Measurements from ENCODE around the gene AGPS.

The AGPS gene

GRCh38 chr2:177460973-177461585 is 68.5 kb downstream of the AGPS start:
- no peak overlapping the region for H3K4me3 Mint-ChIP-seq
- H3K9me3 Mint-ChIP-seq, result peaks cover 4% of the 10 kb centered on the region
- H3K36me3 Mint-ChIP-seq (ENCODE audit: low read depth), result peaks cover 81% of the 10 kb centered on the region
- no peaks in the 10 kb centered on the region for H3K4me1 Mint-ChIP-seq (ENCODE audit: low read depth)
- no peak overlapping the region for H3K27ac Mint-ChIP-seq
- no peak for DNase-seq
- no peaks in the 10 kb centered on the region for H3K27me3 Mint-ChIP-seq

- Mint-ChIP-seq H3K27me3 (no peaks in the 10 kb centered on the region), H3K27ac (no peak overlapping the region), H3K9me3 (no peaks in the 10 kb centered on the region), H3K4me1 (ENCODE audit: low read depth) (peaks cover 4% of the 10 kb centered on the region), H3K4me3 (no peak overlapping the region), H3K36me3 (ENCODE audit: low read depth) (peaks cover 70% of the 10 kb centered on the region)
- no peak for DNase-seq
Observed at GRCh38 chr2:177464549-177464948, 72.0 kb downstream of the AGPS start.

- Mint-ChIP-seq H3K4me1 (ENCODE audit: low read depth) (peaks cover 4% of the 10 kb centered on the region), H3K4me3 (no peak overlapping the region), H3K9me3 (peaks cover 5% of the 10 kb centered on the region), H3K27me3 (no peaks in the 10 kb centered on the region), H3K36me3 (ENCODE audit: low read depth) (peaks cover 71% of the 10 kb centered on the region), H3K27ac (no peak overlapping the region)
- DNase-seq, result no peak
Observed at GRCh38 chr2:177465400-177466138, 73.0 kb downstream of the AGPS start.

- no peaks in the 10 kb centered on the region for H3K27me3 Mint-ChIP-seq
- H3K27ac Mint-ChIP-seq, result no peak overlapping the region
- H3K4me1 Mint-ChIP-seq (ENCODE audit: low read depth), result peaks cover 4% of the 10 kb centered on the region
- H3K4me3 Mint-ChIP-seq, result no peak overlapping the region
- no peak for DNase-seq
- H3K9me3 Mint-ChIP-seq, result peaks cover 9% of the 10 kb centered on the region
- H3K36me3 Mint-ChIP-seq (ENCODE audit: low read depth), result peaks cover 71% of the 10 kb centered on the region
Observed at GRCh38 chr2:177466337-177467195, 74.0 kb downstream of the AGPS start.

GRCh38 chr2:177467646-177468045 is 75.1 kb downstream of the AGPS start:
- Mint-ChIP-seq H3K27me3 (no peaks in the 10 kb centered on the region), H3K4me1 (ENCODE audit: low read depth) (peaks cover 4% of the 10 kb centered on the region), H3K36me3 (ENCODE audit: low read depth) (peaks cover 73% of the 10 kb centered on the region), H3K4me3 (no peak overlapping the region), H3K27ac (no peak overlapping the region), H3K9me3 (peaks cover 18% of the 10 kb centered on the region)
- DNase-seq, result no peak

GRCh38 chr2:177471990-177472389 is 79.4 kb downstream of the AGPS start:
- no peak for DNase-seq
- peaks cover 21% of the 10 kb centered on the region for H3K4me1 Mint-ChIP-seq (ENCODE audit: low read depth)
- H3K9me3 Mint-ChIP-seq, result peaks cover 21% of the 10 kb centered on the region
- peaks cover 80% of the 10 kb centered on the region for H3K36me3 Mint-ChIP-seq (ENCODE audit: low read depth)
- H3K4me3 Mint-ChIP-seq, result no peak overlapping the region
- H3K27ac Mint-ChIP-seq, result no peak overlapping the region
- no peaks in the 10 kb centered on the region for H3K27me3 Mint-ChIP-seq

GRCh38 chr2:177474301-177474700 is 81.7 kb downstream of the AGPS start:
- peaks cover 21% of the 10 kb centered on the region for H3K4me1 Mint-ChIP-seq (ENCODE audit: low read depth)
- no peaks in the 10 kb centered on the region for H3K27me3 Mint-ChIP-seq
- H3K9me3 Mint-ChIP-seq, result peaks cover 32% of the 10 kb centered on the region
- DNase-seq, result no peak
- no peak overlapping the region for H3K4me3 Mint-ChIP-seq
- H3K27ac Mint-ChIP-seq, result peak overlapping the region; percentile 42
- H3K36me3 Mint-ChIP-seq (ENCODE audit: low read depth), result peaks cover 90% of the 10 kb centered on the region

GRCh38 chr2:177474998-177475397 is 82.4 kb downstream of the AGPS start:
- Mint-ChIP-seq H3K27me3 (no peaks in the 10 kb centered on the region), H3K4me1 (ENCODE audit: low read depth) (peaks cover 21% of the 10 kb centered on the region), H3K36me3 (ENCODE audit: low read depth) (peaks cover 93% of the 10 kb centered on the region), H3K4me3 (no peak overlapping the region), H3K27ac (peak overlapping the region; percentile 72), H3K9me3 (peaks cover 31% of the 10 kb centered on the region)
- DNase-seq, result no peak

GRCh38 chr2:177476897-177477296 is 84.3 kb downstream of the AGPS start:
- DNase-seq, result no peak
- Mint-ChIP-seq H3K27me3 (no peaks in the 10 kb centered on the region), H3K9me3 (peaks cover 24% of the 10 kb centered on the region), H3K36me3 (ENCODE audit: low read depth) (peaks cover 86% of the 10 kb centered on the region), H3K4me1 (ENCODE audit: low read depth) (peaks cover 21% of the 10 kb centered on the region), H3K4me3 (no peak overlapping the region), H3K27ac (no peak overlapping the region)

GRCh38 chr2:177478029-177478428 is 85.5 kb downstream of the AGPS start:
- Mint-ChIP-seq H3K4me3 (no peak overlapping the region), H3K9me3 (peaks cover 15% of the 10 kb centered on the region), H3K36me3 (ENCODE audit: low read depth) (peaks cover 78% of the 10 kb centered on the region), H3K27me3 (no peaks in the 10 kb centered on the region), H3K27ac (no peak overlapping the region), H3K4me1 (ENCODE audit: low read depth) (peaks cover 21% of the 10 kb centered on the region)
- no peak for DNase-seq

- Mint-ChIP-seq H3K9me3 (peaks cover 15% of the 10 kb centered on the region), H3K4me3 (no peak overlapping the region), H3K4me1 (ENCODE audit: low read depth) (peaks cover 20% of the 10 kb centered on the region), H3K27me3 (no peaks in the 10 kb centered on the region), H3K36me3 (ENCODE audit: low read depth) (peaks cover 76% of the 10 kb centered on the region), H3K27ac (no peak overlapping the region)
- no peak for DNase-seq
Observed at GRCh38 chr2:177478907-177479306, 86.3 kb downstream of the AGPS start.

GRCh38 chr2:177482195-177482594 is 89.6 kb downstream of the AGPS start:
- Mint-ChIP-seq H3K4me1 (ENCODE audit: low read depth) (peaks cover 5% of the 10 kb centered on the region), H3K36me3 (ENCODE audit: low read depth) (peaks cover 60% of the 10 kb centered on the region), H3K4me3 (no peak overlapping the region), H3K9me3 (peaks cover 11% of the 10 kb centered on the region), H3K27me3 (no peaks in the 10 kb centered on the region), H3K27ac (no peak overlapping the region)
- no peak for DNase-seq

GRCh38 chr2:177483531-177483930 is 91.0 kb downstream of the AGPS start:
- DNase-seq, result no peak
- Mint-ChIP-seq H3K4me1 (ENCODE audit: low read depth) (no peaks in the 10 kb centered on the region), H3K27me3 (no peaks in the 10 kb centered on the region), H3K9me3 (peaks cover 3% of the 10 kb centered on the region), H3K4me3 (no peak overlapping the region), H3K27ac (no peak overlapping the region), H3K36me3 (ENCODE audit: low read depth) (peaks cover 49% of the 10 kb centered on the region)

GRCh38 chr2:177484180-177484795 is 91.7 kb downstream of the AGPS start:
- Mint-ChIP-seq H3K9me3 (peaks cover 3% of the 10 kb centered on the region), H3K36me3 (ENCODE audit: low read depth) (peaks cover 44% of the 10 kb centered on the region), H3K27me3 (no peaks in the 10 kb centered on the region), H3K27ac (no peak overlapping the region), H3K4me1 (ENCODE audit: low read depth) (no peaks in the 10 kb centered on the region), H3K4me3 (no peak overlapping the region)
- no peak for DNase-seq

All from activated T-cell treated with anti-CD3 and anti-CD28 coated beads, Interleukin-2, amount 50 U/mL, for 24 hours (primary cell).